DND-41 (cell line): ENCODE measurements around the gene PAPOLB.

Experiments
- ATAC-seq: fragments of 200-7000 bp; cut with Tn5 transposase; 3 replicates; pipeline ENCODE4 v1.9.1; 2021; ENCODE audit warnings: low read depth; ENCODE audit not compliant: insufficient read depth
- DNase-seq: peaks from one replicate; pipeline ENCODE4 v3.0.0-alpha.2; 2020
- H2AFZ ChIP-seq: 2 replicates; pipeline ENCODE4 v1.6.0; 2012; ENCODE audit warnings: low read depth, low read length
- H3K27ac ChIP-seq: 2 replicates; pipeline ENCODE4 v1.5.1; 2012; ENCODE audit warnings: low read length, inconsistent platforms
- H3K27me3 ChIP-seq: fragments of 200-600 bp; sonication (generic); 2 replicates; pipeline ENCODE4 v1.6.0; 2012; ENCODE audit warnings: low read length, mild to moderate bottlenecking, inconsistent platforms; ENCODE audit not compliant: insufficient read depth, poor library complexity
- H3K36me3 ChIP-seq: 2 replicates; pipeline ENCODE4 v1.5.1; 2012; ENCODE audit warnings: low read length, inconsistent platforms; ENCODE audit not compliant: insufficient read depth
- H3K4me1 ChIP-seq: 2 replicates; pipeline ENCODE4 v1.5.1; 2012; ENCODE audit warnings: mild to moderate bottlenecking, low read length; ENCODE audit not compliant: insufficient read depth
- H3K4me2 ChIP-seq: 2 replicates; pipeline ENCODE4 v1.6.0; 2012; ENCODE audit warnings: mild to moderate bottlenecking, moderate library complexity, low read length, inconsistent platforms; ENCODE audit not compliant: insufficient read depth
- H3K4me3 ChIP-seq, 2 experiments: fragments of 200-600 bp in 1 of 2; shearing (Covaris generic) in 1 of 2; 2 replicates each; pipeline ENCODE4 v1.5.1; 2012 to 2016; ENCODE audit warnings: inconsistent platforms in 2 of 2, low read length in 2 of 2, mild to moderate bottlenecking in 2 of 2, low read depth in 1 of 2, moderate library complexity in 1 of 2
- H3K79me2 ChIP-seq: 2 replicates; pipeline ENCODE4 v1.6.0; 2012; ENCODE audit warnings: low read length, inconsistent platforms; ENCODE audit not compliant: insufficient read depth
- H3K9ac ChIP-seq: 2 replicates; pipeline ENCODE4 v1.6.0; 2012; ENCODE audit warnings: low read depth, mild to moderate bottlenecking, inconsistent platforms, low read length, moderate library complexity
- H3K9me3 ChIP-seq: 2 replicates; pipeline ENCODE4 v1.5.1; 2012; ENCODE audit warnings: low read length, moderate library complexity, mild to moderate bottlenecking, inconsistent platforms; ENCODE audit not compliant: insufficient read depth, severe bottlenecking
- H4K20me1 ChIP-seq: 2 replicates; pipeline ENCODE4 v1.6.0; 2012; ENCODE audit warnings: low read length; ENCODE audit not compliant: insufficient read depth
- CTCF ChIP-seq: IDR thresholded peaks from 2 replicates; pipeline ENCODE4 v1.5.1; 2012; ENCODE audit warnings: borderline replicate concordance, low read length, moderate library complexity, mild to moderate bottlenecking; ENCODE audit not compliant: poor library complexity, severe bottlenecking; ENCODE audit errors: extremely low read depth
- EZH2 ChIP-seq: IDR thresholded peaks from 3 replicates; pipeline ENCODE4 v1.6.1; 2012; ENCODE audit warnings: borderline replicate concordance, low read depth, mild to moderate bottlenecking, moderate library complexity, low read length, inconsistent platforms; ENCODE audit not compliant: severe bottlenecking

PAPOLB gene

GRCh38 chr7:4836206-4836661 is 25.6 kb downstream of the PAPOLB start:
- H3K27me3 ChIP-seq: no peaks in the 10 kb centered on the region
- H3K9ac ChIP-seq: no peak overlapping the region
- no peaks in the 10 kb centered on the region for H3K4me1 ChIP-seq
- H3K9me3 ChIP-seq: no peaks in the 10 kb centered on the region
- H4K20me1 ChIP-seq: no peaks in the 10 kb centered on the region; the same call in none of the 2 replicates
- no peak overlapping the region for H3K4me2 ChIP-seq
- no peak for TF ChIP-seq EZH2
- no peak for TF ChIP-seq CTCF
- H2AFZ ChIP-seq: no peak overlapping the region
- no peaks in the 10 kb centered on the region for H3K79me2 ChIP-seq
- ATAC-seq (no peak), DNase-seq (no peak)
- H3K4me3 ChIP-seq: no peak overlapping the region
- no peak overlapping the region for H3K27ac ChIP-seq
- H3K36me3 ChIP-seq: no peaks in the 10 kb centered on the region

GRCh38 chr7:4835398-4836205 is 26.2 kb downstream of the PAPOLB start:
- H3K4me1 ChIP-seq: no peaks in the 10 kb centered on the region
- no peaks in the 10 kb centered on the region for H3K79me2 ChIP-seq
- H3K9me3 ChIP-seq: no peaks in the 10 kb centered on the region
- H2AFZ ChIP-seq: no peak overlapping the region
- H4K20me1 ChIP-seq: no peaks in the 10 kb centered on the region; the same call in none of the 2 replicates
- H3K27me3 ChIP-seq: no peaks in the 10 kb centered on the region
- no peaks in the 10 kb centered on the region for H3K36me3 ChIP-seq
- H3K9ac ChIP-seq: no peak overlapping the region
- DNase-seq (no peak), ATAC-seq (no peak)
- TF ChIP-seq EZH2: no peak
- TF ChIP-seq CTCF: no peak
- no peak overlapping the region for H3K27ac ChIP-seq
- H3K4me2 ChIP-seq: no peak overlapping the region
- no peak overlapping the region for H3K4me3 ChIP-seq

- Histone ChIP-seq H3K4me1 (no peaks in the 10 kb centered on the region), H3K9ac (no peak overlapping the region), H3K79me2 (no peaks in the 10 kb centered on the region), H3K4me3 (no peak overlapping the region), H4K20me1 (no peaks in the 10 kb centered on the region; the same call in none of the 2 replicates), H3K36me3 (no peaks in the 10 kb centered on the region), H2AFZ (no peak overlapping the region), H3K9me3 (no peaks in the 10 kb centered on the region), H3K4me2 (no peak overlapping the region), H3K27me3 (no peaks in the 10 kb centered on the region), H3K27ac (no peak overlapping the region)
- ATAC-seq (no peak), DNase-seq (no peak)
- TF ChIP-seq EZH2 (no peak), CTCF (no peak)
These were observed 27.0 kb downstream of the PAPOLB start for GRCh38 chr7:4834601-4835397.
